ENCODE measurements around the gene ETV1.
A peak's percentile ranks its signal among the peaks of the same experiment; 100 is the strongest.
"Not testable (repeated sequence)": the region's sequence is repeated elsewhere in the genome, so short reads cannot be mapped to it uniquely, and the experiment has no call there.

Gene ETV1

DNA sequence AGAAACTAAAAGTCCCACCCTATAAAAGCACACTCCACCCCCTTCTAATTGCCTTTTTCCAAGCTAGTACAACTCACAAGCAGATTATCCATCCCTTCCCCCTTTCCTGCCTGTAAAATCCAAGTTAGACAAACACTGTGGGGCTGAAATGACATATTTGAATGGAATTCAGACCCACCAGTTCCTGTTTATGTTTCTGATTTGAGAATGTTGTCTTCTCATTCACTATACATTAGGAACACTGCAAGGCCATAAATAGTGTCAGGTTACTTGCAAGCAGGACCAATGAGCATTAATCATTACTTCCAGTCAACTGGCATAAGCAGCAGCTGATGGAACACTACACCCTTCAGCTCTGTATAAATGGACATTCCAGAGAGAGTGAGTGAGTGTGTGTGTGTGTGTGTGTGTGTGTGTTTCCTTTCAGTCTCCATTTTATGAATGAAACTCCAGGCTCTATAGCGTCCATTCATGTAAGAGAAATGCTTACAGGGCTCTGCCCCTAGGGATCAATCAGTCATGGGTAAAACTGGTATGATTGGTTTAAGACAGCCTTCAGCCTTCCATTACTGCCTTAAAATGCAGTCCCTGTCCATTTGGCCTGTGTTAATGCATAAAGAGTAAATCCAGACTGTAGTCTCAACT is 69.3 kb downstream of the ETV1 start:
- no peak for DNase-seq

DNA sequence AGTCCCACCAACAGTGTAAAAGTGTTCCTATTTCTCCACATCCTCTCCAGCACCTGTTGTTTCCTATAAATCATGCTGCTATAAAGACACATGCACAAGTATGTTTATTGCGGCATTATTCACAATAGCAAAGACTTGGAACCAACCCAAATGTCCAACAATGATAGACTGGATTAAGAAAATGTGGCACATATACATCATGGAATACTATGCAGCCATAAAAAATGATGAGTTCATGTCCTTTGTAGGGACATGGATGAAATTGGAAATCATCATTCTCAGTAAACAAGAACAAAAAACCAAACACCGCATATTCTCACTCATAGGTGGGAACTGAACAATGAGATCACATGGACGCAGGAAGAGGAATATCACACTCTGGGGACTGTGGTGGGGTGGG is 71.1 kb downstream of the ETV1 start:
- not testable (repeated sequence) for DNase-seq

- DNase-seq = not testable (repeated sequence)
These were observed 72.4 kb downstream of the ETV1 start for GRCh38 chr7:13917103-13917502.

DNA sequence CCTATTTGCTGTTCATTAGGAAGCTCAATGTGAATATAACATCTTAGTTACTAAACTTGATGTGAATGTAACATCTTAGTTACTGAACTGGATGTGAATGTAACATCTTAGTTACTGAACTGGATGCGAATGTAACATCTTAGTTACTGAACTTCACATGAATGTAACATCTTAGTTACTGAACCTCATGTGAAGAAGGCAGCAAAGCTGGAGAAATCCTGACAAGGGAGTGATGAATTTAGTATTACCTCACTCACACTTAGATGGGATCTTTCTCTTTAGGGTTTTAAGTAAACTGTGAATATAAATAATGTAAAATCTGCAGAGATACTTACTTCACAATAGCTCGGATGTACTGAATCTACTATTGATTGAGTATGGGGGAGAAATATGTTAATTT is 73.6 kb downstream of the ETV1 start:
- DNase-seq = no peak

GRCh38 chr7:13912715-13913278 is 76.7 kb downstream of the ETV1 start:
- DNase-seq = no peak

DNA sequence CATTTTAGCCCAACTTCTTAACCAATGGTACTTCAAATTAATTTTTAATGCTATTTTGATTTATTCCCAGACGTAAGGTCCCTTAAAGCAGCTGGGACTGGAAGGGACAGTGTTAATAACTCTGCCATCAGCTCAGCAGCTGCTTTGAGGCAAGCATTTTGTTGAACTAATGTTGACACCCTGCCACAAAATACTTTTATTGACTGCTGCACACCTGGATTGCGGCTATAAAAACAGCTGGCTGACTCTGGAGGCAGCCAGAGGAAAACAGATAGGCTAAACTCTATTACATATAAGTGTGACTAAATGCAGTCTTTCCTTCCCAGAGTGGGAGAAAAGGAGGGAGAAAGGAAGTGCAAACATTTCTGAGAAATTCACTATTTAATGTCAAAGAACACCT is 77.6 kb downstream of the ETV1 start:
- DNase-seq = no peak

DNA sequence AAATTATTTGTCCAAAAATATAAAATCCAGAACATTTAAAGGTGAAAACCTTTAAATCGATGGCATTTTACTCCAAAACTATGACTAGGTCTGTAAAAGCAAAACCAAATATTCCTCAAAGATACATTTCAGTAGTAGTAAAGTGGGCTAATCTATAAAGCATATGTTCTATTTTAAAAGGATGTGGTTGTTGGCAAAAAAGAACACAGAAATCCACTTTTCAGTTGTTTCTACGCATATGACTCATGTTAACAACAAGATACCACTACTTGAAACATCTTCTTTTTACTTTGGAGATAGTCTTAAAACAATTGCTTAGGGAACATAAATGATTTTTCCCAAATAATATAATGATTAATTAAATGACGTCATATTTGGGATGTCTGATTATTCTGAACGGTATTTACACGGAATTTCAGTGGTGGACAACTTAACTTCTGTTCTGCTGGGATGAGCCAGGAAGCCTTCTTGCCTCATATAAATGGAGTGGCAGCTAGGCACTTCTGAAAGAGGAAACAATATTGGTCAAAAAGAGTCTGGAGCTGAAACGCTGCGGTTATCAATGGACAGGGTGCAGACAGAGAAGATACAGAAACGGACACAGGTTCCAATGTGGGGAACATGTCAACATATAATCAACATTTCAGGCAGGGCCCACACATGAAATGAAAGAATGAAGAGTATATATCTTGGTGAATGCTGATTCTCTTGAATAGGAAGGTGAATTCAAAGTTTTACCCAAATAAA is 78.5 kb downstream of the ETV1 start:
- DNase-seq = peak; percentile 79

GRCh38 chr7:13908667-13909397 is 80.6 kb downstream of the ETV1 start:
- DNase-seq = peak; percentile 75

DNA sequence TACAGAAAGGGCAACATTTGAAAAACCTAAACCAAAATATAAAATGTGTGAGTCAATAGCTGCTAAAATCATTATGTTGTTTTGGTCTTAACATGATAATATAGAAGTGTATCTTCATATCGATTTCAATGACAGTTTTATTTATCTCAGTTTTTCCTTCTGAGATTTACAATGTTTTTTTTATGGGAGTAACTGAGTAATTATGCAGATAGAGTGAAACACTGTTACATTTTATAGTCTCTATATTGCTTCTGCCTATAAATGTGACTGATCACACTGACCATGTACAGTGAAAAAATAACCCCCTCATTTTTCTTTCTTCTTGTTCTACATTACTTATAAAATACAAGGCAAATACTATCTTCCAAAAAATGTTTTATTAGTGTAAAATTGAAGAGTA is 81.6 kb downstream of the ETV1 start:
- DNase-seq = no peak

DNA sequence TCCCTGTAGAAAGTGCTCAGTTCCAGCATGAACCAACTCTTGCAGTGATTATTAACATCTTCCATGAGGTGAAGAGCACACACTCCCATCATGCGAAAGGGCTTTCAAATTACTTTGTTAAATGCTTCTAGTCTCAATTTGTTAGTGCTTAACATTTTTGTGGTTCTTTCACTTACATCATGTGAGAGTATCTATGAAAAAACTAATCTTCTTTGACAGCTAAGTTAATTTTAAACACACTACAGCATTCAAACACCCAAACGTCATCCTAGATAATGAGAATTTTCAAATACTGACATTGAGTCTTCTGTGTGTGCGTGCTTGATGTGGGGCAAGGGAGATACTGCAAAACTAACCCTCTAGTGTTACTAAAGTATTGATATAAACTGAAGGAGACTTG is 84.8 kb downstream of the ETV1 start:
- no peak for DNase-seq

- DNase-seq = peak; percentile 59
These were observed 85.5 kb downstream of the ETV1 start for GRCh38 chr7:13904007-13904406.

DNA sequence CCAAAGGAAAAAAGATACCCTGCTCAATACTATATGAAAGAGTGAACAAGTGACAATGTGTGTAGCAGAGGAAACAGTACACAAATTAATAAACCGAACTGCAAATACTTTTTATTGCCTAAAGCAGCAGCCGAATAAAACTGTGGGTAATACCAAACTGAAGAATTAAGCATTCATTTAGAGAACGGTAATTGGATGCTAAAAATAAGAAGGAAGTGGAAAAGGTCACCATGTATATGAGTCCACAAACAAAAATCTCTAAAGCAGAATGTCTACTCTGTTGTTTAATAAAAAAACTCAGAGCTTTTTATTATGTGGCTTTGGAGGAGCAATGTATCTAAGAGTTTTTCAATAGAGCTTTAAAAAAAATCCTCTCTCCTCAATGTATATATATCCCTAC is 87.9 kb downstream of the ETV1 start:
- no peak for DNase-seq

DNA sequence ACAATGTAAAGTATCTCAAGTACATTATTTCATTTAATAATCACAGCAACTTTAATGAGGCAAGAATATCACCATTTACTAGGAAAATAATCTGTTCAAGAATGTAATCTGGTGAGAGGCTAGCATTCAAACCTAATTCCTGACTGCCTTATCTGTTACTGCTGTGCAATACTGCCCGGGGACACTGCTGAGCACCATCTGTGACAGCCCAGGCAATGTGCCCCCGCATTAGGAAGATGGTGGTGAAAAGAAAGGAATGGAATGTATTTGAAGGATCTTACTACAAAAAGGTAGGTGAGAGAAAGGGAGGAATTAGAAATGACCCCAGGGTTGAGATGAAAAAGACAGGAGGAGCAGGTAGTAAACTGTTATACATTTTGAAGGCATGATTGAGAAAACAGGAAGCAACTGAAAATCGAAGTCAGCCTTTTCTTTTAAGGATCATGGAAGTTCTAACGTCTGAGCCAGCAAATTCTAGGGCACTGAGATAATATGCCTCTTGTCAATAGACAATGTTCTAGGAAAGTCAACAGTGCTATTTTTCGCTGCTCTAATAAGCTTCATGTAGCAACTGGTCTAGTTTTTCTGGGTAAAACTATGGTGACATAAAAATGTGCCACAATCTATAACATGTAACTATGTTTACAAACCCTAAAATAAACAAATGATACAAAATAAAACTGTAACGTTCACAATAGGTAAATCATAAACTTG is 90.4 kb downstream of the ETV1 start:
- DNase-seq = no peak

DNA sequence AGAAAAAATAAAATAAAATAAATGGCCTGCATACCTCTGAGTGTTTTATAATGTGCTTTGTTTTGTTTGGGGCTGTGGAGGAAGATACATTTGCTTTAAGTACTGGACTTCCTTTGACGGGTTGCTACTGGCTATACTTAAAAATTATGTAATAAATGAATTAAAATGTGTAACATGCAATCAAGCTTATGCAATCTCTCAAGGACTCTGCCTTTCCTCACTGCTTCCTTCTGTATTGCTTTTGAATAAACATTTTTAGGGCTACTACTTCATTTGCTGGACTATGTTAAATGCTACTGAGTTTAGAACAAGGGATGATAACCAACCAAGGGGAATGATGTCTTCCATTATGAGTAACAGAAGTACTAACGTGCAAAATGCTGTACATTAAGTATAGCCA is 91.6 kb downstream of the ETV1 start:
- peak; percentile 43 for DNase-seq

DNA sequence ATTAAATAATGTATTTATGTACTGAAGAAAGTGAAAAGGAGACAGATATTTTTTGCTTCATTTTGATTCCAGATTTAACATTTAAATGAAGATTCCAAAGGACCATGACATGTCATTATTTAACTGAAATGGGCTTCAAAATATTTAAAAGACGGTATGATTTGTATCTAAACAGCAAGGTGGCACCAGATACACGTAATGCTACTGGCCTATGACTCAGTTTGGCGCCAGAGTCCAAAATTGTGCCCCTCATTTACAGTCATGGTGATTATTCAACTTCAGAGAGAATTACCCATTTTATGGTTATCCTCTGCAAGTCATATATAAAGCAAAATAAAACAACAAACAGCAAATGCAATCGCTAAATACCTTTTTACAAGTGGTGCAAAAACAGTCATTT is 94.5 kb downstream of the ETV1 start:
- DNase-seq = no peak

DNA sequence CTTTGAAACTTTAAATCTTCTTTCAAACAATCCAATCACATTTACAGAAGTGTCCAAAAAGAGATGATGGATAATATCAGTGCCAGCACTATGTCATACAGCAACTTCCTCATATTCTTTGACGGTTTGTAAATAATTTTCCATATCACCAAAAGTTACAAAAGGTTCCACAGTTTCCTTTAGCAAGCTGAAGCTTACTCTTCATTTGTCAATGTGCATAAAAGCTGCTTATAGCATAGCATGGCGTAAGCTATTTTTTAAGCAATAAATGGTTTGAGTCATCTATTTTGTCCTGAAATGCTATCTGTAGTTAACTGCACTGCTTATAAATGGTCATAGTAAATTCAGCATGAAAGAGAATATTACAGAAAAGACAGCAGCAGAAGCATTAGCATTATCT is 95.1 kb downstream of the ETV1 start:
- DNase-seq = peak; percentile 47

- no peak for DNase-seq
These were observed 98.7 kb downstream of the ETV1 start for GRCh38 chr7:13890793-13891192.

DNA sequence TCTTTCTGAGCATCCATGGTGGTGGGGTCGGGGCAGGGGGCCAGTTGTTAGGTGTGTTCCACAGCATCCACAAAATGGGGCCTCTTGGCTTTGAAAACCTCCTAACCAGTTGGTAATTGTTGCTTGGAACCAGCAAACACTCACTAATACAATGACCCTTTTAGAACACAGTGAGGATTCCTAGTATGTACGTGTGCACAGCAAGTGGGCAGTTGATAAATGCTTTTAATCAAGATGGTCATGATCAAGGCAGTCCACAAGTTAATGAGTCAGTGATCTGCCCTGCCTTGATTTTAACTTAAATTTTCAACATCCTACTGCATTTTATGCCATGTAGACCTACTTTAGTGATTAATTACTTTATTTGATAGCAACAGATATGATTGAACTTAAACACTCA is 103.1 kb downstream of the ETV1 start:
- no peak for DNase-seq

DNA sequence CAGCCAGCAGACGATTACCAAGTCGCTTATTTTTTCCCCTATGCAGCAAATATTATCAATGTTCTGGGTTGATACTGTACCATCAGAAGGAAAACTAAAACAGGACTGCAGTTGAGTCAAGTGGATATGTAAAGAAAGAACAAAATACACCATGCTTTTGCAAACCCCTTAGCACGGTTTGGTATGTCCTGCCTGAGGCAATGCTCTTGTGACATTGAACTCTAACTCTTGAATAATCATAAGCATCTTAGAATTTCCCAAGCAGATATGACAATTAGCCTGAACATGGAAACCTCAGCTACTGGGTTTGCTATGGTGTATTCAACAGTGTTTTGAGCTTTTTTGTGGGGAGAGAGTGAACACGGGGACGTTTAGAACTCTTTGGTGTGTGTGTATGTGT is 107.4 kb downstream of the ETV1 start:
- no peak for DNase-seq

GRCh38 chr7:13880789-13881188 is 108.7 kb downstream of the ETV1 start:
- DNase-seq = no peak

DNA sequence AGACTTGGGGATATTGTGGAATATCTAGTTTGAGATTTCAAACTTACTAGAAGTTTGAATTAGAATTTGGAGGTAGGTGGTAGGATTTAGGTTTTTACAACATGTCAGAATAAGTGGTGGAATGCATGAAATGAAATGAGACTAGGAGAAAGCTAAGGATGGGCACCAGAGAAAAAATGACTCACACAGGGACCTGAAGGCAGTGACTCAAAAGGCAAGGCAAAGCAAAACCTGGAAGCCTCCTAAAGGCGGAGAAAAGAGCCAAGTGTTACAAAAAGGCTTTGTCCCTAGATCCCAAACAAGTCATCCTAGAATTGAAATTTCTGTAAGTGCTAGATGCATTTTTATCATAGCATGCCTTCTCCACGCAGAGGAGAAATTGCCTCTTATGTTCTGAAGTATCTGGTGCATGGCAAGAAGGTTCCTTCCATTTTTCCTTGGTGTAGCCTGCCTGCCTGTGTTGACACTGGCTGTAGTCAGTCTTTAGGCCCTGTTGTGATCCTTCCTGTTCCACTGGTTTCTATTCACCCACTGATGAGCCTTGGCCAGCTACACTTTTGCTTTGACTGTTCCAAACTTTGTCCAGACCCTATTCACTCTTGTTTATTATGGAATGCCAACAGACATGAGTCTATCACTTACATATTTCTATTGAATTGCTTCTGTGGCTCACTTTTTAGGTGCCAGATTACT is 109.3 kb downstream of the ETV1 start:
- DNase-seq = no peak

DNA sequence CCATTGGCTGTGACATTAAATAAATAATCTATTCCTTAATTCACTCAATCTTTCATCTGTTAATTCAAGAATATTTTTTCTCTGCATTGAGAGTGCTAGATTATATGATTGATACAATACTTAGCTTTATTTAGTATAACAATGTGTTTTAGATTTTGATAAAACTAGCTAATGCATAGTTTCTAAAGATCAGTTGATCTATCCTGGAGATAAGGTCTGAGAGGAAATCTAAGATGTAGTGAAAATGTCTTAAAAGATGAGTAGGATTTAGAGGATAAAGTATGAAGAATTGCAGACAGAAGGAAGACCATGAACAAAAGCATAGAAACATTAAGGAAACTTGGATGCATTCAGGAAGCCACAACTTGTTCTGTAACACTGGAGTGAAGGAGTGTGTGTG is 110.3 kb downstream of the ETV1 start:
- no peak for DNase-seq

DNA sequence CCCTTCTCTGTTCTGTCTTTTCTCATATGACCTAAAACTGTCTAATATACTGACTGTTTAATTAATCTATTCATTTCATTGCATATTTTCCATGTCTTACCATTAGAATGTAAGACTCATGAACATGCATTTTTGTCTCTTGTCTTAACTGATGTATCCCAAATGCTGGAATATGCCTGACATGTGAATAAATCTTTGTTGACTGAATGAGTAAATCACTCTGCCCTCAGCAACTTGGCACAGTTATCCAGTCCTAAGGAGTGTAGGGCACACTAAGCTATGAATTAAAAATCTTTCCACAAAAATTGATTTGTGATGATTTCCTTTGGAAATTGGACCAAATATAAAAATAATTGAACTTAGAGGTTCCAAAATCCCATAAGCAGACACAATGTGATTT is 111.3 kb downstream of the ETV1 start:
- DNase-seq = no peak
